ENCODE results near the gene ZNF837.

ZNF837 gene

DNA sequence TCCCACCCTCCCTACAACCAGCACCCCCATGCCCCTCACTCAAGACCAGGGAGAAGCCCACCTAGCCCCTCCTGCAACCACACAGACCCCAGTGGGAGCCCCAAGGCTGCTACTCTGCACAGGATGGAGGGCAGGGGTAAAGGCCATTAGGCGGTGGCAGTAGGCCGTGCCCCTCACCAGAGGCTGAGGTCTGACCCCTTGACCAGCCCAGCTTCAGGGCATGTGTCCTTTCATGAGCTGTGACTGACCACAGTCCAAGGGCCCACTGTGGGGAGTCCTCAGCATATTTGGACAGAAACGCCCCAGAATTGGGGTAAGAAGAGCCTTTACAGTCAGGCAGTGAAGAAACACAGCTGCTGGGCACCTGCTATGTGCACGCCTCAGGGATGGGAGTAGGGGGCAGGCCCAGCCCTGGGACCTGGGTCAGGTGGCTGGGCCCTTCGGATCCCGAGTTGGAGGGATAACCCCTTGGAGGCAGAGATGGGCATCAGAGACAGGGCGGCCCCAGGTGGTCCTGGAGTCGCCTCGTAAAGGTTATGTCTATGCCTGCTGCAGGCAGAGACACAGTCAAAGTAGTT, 4.6 kb upstream of the ZNF837 start:
- TF ChIP-seq TCF4 (CRISPR knock-in tag; IDR thresholded peaks at IDR 0.05; ENCODE audit: borderline replicate concordance) (no peak), ZNF70 (CRISPR knock-in tag; IDR thresholded peaks at IDR 0.05) (no peak), ZNF565 (CRISPR knock-in tag; conservative IDR thresholded peaks at IDR 0.05; ENCODE audit: low read depth) (no peak), RARB (CRISPR knock-in tag; IDR thresholded peaks at IDR 0.05) (no peak), GLIS3 (CRISPR knock-in tag; IDR thresholded peaks at IDR 0.05) (no peak), ARNTL (CRISPR knock-in tag; IDR thresholded peaks at IDR 0.05; ENCODE audit: borderline replicate concordance, low read depth) (no peak), ZFP3 (CRISPR knock-in tag; IDR thresholded peaks at IDR 0.05) (no peak), ESRRG (CRISPR knock-in tag; IDR thresholded peaks at IDR 0.05) (no peak), TOX (CRISPR knock-in tag; IDR thresholded peaks at IDR 0.05; ENCODE audit: borderline replicate concordance) (no peak)
- TF ChIP-seq, protein P1, sequence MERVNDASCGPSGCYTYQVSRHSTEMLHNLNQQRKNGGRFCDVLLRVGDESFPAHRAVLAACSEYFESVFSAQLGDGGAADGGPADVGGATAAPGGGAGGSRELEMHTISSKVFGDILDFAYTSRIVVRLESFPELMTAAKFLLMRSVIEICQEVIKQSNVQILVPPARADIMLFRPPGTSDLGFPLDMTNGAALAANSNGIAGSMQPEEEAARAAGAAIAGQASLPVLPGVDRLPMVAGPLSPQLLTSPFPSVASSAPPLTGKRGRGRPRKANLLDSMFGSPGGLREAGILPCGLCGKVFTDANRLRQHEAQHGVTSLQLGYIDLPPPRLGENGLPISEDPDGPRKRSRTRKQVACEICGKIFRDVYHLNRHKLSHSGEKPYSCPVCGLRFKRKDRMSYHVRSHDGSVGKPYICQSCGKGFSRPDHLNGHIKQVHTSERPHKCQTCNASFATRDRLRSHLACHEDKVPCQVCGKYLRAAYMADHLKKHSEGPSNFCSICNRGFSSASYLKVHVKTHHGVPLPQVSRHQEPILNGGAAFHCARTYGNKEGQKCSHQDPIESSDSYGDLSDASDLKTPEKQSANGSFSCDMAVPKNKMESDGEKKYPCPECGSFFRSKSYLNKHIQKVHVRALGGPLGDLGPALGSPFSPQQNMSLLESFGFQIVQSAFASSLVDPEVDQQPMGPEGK (CRISPR knock-in tag; IDR thresholded peaks at IDR 0.05; ENCODE audit: borderline replicate concordance), result no peak
- TF ChIP-seq, protein P2, sequence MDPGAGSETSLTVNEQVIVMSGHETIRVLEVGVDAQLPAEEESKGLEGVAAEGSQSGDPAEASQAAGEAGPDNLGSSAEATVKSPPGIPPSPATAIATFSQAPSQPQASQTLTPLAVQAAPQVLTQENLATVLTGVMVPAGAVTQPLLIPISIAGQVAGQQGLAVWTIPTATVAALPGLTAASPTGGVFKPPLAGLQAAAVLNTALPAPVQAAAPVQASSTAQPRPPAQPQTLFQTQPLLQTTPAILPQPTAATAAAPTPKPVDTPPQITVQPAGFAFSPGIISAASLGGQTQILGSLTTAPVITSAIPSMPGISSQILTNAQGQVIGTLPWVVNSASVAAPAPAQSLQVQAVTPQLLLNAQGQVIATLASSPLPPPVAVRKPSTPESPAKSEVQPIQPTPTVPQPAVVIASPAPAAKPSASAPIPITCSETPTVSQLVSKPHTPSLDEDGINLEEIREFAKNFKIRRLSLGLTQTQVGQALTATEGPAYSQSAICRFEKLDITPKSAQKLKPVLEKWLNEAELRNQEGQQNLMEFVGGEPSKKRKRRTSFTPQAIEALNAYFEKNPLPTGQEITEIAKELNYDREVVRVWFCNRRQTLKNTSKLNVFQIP (CRISPR knock-in tag; IDR thresholded peaks at IDR 0.05; ENCODE audit: borderline replicate concordance, low read depth), result no peak
- TF ChIP-seq, protein P3, sequence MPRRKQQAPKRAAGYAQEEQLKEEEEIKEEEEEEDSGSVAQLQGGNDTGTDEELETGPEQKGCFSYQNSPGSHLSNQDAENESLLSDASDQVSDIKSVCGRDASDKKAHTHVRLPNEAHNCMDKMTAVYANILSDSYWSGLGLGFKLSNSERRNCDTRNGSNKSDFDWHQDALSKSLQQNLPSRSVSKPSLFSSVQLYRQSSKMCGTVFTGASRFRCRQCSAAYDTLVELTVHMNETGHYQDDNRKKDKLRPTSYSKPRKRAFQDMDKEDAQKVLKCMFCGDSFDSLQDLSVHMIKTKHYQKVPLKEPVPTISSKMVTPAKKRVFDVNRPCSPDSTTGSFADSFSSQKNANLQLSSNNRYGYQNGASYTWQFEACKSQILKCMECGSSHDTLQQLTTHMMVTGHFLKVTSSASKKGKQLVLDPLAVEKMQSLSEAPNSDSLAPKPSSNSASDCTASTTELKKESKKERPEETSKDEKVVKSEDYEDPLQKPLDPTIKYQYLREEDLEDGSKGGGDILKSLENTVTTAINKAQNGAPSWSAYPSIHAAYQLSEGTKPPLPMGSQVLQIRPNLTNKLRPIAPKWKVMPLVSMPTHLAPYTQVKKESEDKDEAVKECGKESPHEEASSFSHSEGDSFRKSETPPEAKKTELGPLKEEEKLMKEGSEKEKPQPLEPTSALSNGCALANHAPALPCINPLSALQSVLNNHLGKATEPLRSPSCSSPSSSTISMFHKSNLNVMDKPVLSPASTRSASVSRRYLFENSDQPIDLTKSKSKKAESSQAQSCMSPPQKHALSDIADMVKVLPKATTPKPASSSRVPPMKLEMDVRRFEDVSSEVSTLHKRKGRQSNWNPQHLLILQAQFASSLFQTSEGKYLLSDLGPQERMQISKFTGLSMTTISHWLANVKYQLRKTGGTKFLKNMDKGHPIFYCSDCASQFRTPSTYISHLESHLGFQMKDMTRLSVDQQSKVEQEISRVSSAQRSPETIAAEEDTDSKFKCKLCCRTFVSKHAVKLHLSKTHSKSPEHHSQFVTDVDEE (CRISPR knock-in tag; IDR thresholded peaks at IDR 0.05), result no peak
- no peak for ATAC-seq

DNA sequence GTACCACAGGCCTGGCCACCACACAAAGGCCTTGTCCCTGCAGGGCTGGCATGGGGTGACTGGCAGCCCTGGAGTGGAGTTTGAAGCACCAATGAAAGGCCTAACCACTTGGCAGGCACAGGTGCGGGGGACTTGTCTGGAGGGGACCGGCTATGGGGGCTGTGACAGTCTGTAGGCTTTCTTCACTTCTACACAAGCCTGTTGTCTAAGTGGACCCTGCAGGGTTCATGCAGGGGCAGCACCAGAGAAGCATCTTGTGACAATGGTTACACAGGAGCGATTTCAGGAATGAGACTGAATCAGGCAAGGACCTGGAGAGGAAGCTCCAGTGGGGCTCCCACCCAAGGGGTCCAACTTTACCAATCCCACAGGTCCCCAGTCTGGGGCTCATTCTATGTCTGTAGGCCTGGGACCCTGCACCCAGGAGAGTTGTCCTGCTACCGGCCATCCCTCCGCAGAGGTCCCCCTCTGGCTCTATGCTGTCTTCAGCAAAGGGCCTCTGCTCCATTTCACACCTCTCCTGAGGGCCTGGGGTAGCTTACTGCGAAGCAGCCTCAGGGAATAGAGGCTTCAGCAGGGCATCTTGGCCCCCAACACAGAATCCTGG, 2.3 kb upstream of the ZNF837 start:
- TF ChIP-seq ISL1 (CRISPR knock-in tag; IDR thresholded peaks at IDR 0.05) (no peak), TCF4 (CRISPR knock-in tag; IDR thresholded peaks at IDR 0.05; ENCODE audit: borderline replicate concordance) (no peak), PPARA (CRISPR knock-in tag; IDR thresholded peaks at IDR 0.05; ENCODE audit: borderline replicate concordance) (no peak)

DNA sequence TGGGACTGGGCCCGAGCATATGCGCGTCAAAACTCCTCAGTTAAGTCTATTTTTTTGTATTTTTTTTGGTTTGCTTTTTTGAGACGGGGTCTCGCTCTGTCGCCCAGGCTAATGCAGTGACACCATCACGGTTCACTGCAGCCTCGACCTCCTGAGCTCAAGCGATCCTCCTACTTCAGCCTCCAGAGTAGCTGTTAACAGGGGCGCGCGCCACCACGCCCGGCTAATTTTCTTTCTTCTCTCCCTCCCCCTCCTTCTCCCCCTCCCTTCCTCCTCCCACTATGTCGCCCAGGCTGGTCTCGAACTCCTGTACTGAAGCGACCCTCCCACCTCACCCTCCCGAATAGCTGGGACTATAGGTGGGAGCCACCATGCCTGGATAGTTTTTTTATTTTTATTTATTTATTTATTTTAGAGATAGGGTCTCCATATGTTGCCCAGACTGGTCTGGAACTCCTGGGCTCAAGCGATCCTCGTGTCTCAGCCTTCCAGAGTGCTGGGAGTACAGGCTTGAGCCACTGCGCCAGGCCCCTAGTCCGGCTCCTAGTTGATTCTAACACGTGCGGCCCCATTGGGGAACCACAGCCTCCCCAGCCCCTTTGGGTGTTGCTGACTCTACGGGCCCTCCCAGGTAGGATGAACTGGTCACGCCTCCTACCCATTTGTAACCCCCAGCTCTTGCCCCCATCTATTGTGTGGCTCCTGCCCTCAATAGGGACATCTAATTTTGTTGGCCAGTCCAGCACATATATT, 806 bp upstream of the ZNF837 start:
- TF ChIP-seq RARB (CRISPR knock-in tag; IDR thresholded peaks at IDR 0.05) (no peak), GLIS3 (CRISPR knock-in tag; IDR thresholded peaks at IDR 0.05) (no peak), ARNTL (CRISPR knock-in tag; IDR thresholded peaks at IDR 0.05; ENCODE audit: borderline replicate concordance, low read depth) (no peak), BACH2 (CRISPR knock-in tag; IDR thresholded peaks at IDR 0.05; ENCODE audit: borderline replicate concordance) (no peak), ISL1 (CRISPR knock-in tag; IDR thresholded peaks at IDR 0.05) (no peak), ESRRG (CRISPR knock-in tag; IDR thresholded peaks at IDR 0.05) (no peak), CSDC2 (CRISPR knock-in tag; IDR thresholded peaks at IDR 0.05) (no peak), TOX (CRISPR knock-in tag; IDR thresholded peaks at IDR 0.05; ENCODE audit: borderline replicate concordance) (no peak), ZNF565 (CRISPR knock-in tag; conservative IDR thresholded peaks at IDR 0.05; ENCODE audit: low read depth) (no peak), TCF4 (CRISPR knock-in tag; IDR thresholded peaks at IDR 0.05; ENCODE audit: borderline replicate concordance) (no peak), ZNF70 (CRISPR knock-in tag; IDR thresholded peaks at IDR 0.05) (no peak)
- TF ChIP-seq, protein P4, sequence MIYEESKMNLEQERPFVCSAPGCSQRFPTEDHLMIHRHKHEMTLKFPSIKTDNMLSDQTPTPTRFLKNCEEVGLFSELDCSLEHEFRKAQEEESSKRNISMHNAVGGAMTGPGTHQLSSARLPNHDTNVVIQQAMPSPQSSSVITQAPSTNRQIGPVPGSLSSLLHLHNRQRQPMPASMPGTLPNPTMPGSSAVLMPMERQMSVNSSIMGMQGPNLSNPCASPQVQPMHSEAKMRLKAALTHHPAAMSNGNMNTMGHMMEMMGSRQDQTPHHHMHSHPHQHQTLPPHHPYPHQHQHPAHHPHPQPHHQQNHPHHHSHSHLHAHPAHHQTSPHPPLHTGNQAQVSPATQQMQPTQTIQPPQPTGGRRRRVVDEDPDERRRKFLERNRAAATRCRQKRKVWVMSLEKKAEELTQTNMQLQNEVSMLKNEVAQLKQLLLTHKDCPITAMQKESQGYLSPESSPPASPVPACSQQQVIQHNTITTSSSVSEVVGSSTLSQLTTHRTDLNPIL (CRISPR knock-in tag; IDR thresholded peaks at IDR 0.05; ENCODE audit: low read depth), result no peak
- TF ChIP-seq, protein P3 (CRISPR knock-in tag; IDR thresholded peaks at IDR 0.05), result no peak
- ATAC-seq, result no peak

More for the DNA sequence above, 2.3 kb upstream of the ZNF837 start:
- ATAC-seq, result no peak
